NCI-H1417 treated with DMSO at 0.1 percent for 48 hours (cell line): Measurements from ENCODE around the gene POU4F1.

Source experiments
- DNase-seq: peaks from one replicate; lab custom pipeline; 2025; lab: John Stamatoyannopoulos, UW

POU4F1 gene

GRCh38 chr13:78593652-78594455 is 9.5 kb downstream of the POU4F1 start:
- DNase-seq, result peak; percentile 54

GRCh38 chr13:78593129-78593528 is 10.2 kb downstream of the POU4F1 start:
- no peak for DNase-seq

- DNase-seq, result no peak
These were observed 10.8 kb downstream of the POU4F1 start for GRCh38 chr13:78592584-78592983.

- DNase-seq, result no peak
These were observed 14.1 kb downstream of the POU4F1 start for GRCh38 chr13:78589206-78589605.

GRCh38 chr13:78587395-78587794 is 16.0 kb downstream of the POU4F1 start:
- no peak for DNase-seq

- no peak for DNase-seq
These were observed 16.6 kb downstream of the POU4F1 start for GRCh38 chr13:78586706-78587105.

- no peak for DNase-seq
These were observed 27.1 kb downstream of the POU4F1 start for GRCh38 chr13:78576261-78576660.

- DNase-seq, result no peak
These were observed 30.9 kb downstream of the POU4F1 start for GRCh38 chr13:78572459-78572858.

GRCh38 chr13:78569029-78569428 is 34.3 kb downstream of the POU4F1 start:
- DNase-seq, result no peak

GRCh38 chr13:78566631-78567030 is 36.7 kb downstream of the POU4F1 start:
- DNase-seq, result no peak

- no peak for DNase-seq
These were observed 41.0 kb downstream of the POU4F1 start for GRCh38 chr13:78562237-78562889.
